Mesodermal cell (in vitro differentiated cells): Measurements from ENCODE around the gene CCDC97.
"Not testable (repeated sequence)": the region's sequence is repeated elsewhere in the genome, so short reads cannot be mapped to it uniquely, and the experiment has no call there.

ENCODE experiments used
- H3K27ac ChIP-seq: 2 replicates; pipeline ENCODE4 v1.7.0; 2013; ENCODE audit warnings: mild to moderate bottlenecking, low read depth, low read length, moderate library complexity; ENCODE audit not compliant: severe bottlenecking
- H3K36me3 ChIP-seq: 2 replicates; pipeline ENCODE4 v1.7.1; 2013; ENCODE audit warnings: mild to moderate bottlenecking, low read length, moderate library complexity; ENCODE audit not compliant: control insufficient read depth, insufficient read depth
- H3K4me1 ChIP-seq: one replicate; pipeline ENCODE4 v1.7.1; 2013; ENCODE audit warnings: mild to moderate bottlenecking, low read length; ENCODE audit not compliant: insufficient read depth, control insufficient read depth, poor library complexity, severe bottlenecking
- H3K4me3 ChIP-seq: 2 replicates; pipeline ENCODE4 v1.7.0; 2013; ENCODE audit warnings: low read length, control low read depth, mild to moderate bottlenecking; ENCODE audit not compliant: insufficient read depth, poor library complexity, severe bottlenecking; ENCODE audit errors: extremely low read depth
- H3K9me3 ChIP-seq: 2 replicates; pipeline ENCODE4 v1.7.1; 2013; ENCODE audit warnings: mild to moderate bottlenecking, low read length, moderate library complexity; ENCODE audit not compliant: control insufficient read depth
- WGBS, 2 experiments: methylation state at CpG; one replicate each; pipeline ENCODE4 v1.1.5; 2013; ENCODE audit warnings: missing lambda C conversion rate in 2 of 2; ENCODE audit not compliant: insufficient coverage in 2 of 2; 5-methylcytosine and 5-hydroxymethylcytosine counted together

CCDC97 gene

GRCh38 chr19:41274802-41275201 lies 35.2 kb upstream of the CCDC97 start:
- WGBS, 2 experiments = 93 to 100% methylated on average over 4 of the region's 5 CpGs
- Histone ChIP-seq H3K36me3 (peaks cover 100% of the 10 kb centered on the region), H3K27ac (no peak overlapping the region), H3K9me3 (no peaks in the 10 kb centered on the region), H3K4me3 (no peak overlapping the region), H3K4me1 (no peaks in the 10 kb centered on the region)

GRCh38 chr19:41276231-41276630 lies 33.7 kb upstream of the CCDC97 start:
- peaks cover 100% of the 10 kb centered on the region for H3K36me3 ChIP-seq
- no peak overlapping the region for H3K4me3 ChIP-seq
- WGBS, 2 experiments = 84% methylated on average over 3 of the region's 3 CpGs; no CpG with 5 or more reads in 1 of the 2 experiments
- no peaks in the 10 kb centered on the region for H3K4me1 ChIP-seq
- H3K27ac ChIP-seq = no peak overlapping the region
- H3K9me3 ChIP-seq = no peaks in the 10 kb centered on the region

- 90 to 100% methylated on average over 1 of the region's 2 CpGs for WGBS, 2 experiments
- Histone ChIP-seq H3K36me3 (peaks cover 100% of the 10 kb centered on the region), H3K9me3 (no peaks in the 10 kb centered on the region)
Observed at GRCh38 chr19:41278478-41278877, 31.5 kb upstream of the CCDC97 start.

GRCh38 chr19:41288673-41289530 lies 21.1 kb upstream of the CCDC97 start:
- H3K27ac ChIP-seq = no peak overlapping the region
- WGBS, 2 experiments = 100% methylated on average over 2 of the region's 3 CpGs; no CpG with 5 or more reads in 1 of the 2 experiments
- no peak overlapping the region for H3K4me3 ChIP-seq
- H3K36me3 ChIP-seq = peaks cover 99% of the 10 kb centered on the region
- no peaks in the 10 kb centered on the region for H3K4me1 ChIP-seq
- H3K9me3 ChIP-seq = no peaks in the 10 kb centered on the region

More at GRCh38 chr19:41278478-41278877, 31.5 kb upstream of the CCDC97 start:
- Histone ChIP-seq H3K4me1 (no peaks in the 10 kb centered on the region), H3K27ac (no peak overlapping the region), H3K4me3 (no peak overlapping the region)

GRCh38 chr19:41289814-41290213 lies 20.2 kb upstream of the CCDC97 start:
- H3K27ac ChIP-seq, H3K4me3 ChIP-seq, H3K4me1 ChIP-seq, H3K9me3 ChIP-seq: not testable (repeated sequence)
- H3K36me3 ChIP-seq = peaks cover 99% of the 10 kb centered on the region
- 95 to 98% methylated on average over 6 to 7 of the region's 8 CpGs for WGBS, 2 experiments

GRCh38 chr19:41294393-41294792 lies 15.6 kb upstream of the CCDC97 start:
- Histone ChIP-seq H3K36me3 (peaks cover 100% of the 10 kb centered on the region), H3K9me3 (no peaks in the 10 kb centered on the region), H3K27ac (no peak overlapping the region), H3K4me3 (no peak overlapping the region), H3K4me1 (peaks cover 14% of the 10 kb centered on the region)
- WGBS, 2 experiments = 95 to 98% methylated on average over 9 of the region's 10 CpGs

GRCh38 chr19:41295499-41295898 lies 14.5 kb upstream of the CCDC97 start:
- no peaks in the 10 kb centered on the region for H3K9me3 ChIP-seq
- 91 to 92% methylated on average over 5 to 6 of the region's 6 CpGs for WGBS, 2 experiments
- peaks cover 100% of the 10 kb centered on the region for H3K36me3 ChIP-seq
- no peak overlapping the region for H3K27ac ChIP-seq
- H3K4me1 ChIP-seq = peaks cover 14% of the 10 kb centered on the region
- no peak overlapping the region for H3K4me3 ChIP-seq

GRCh38 chr19:41296433-41296871 lies 13.5 kb upstream of the CCDC97 start:
- Histone ChIP-seq H3K4me3 (no peak overlapping the region), H3K27ac (peak overlapping the region; percentile 91), H3K4me1 (peaks cover 14% of the 10 kb centered on the region), H3K9me3 (no peaks in the 10 kb centered on the region), H3K36me3 (peaks cover 100% of the 10 kb centered on the region)
- WGBS, 2 experiments = 80 to 100% methylated on average over 1 of the region's 2 CpGs

- Histone ChIP-seq H3K27ac (peak overlapping the region; percentile 91), H3K4me1 (peaks cover 14% of the 10 kb centered on the region), H3K4me3 (no peak overlapping the region), H3K9me3 (no peaks in the 10 kb centered on the region), H3K36me3 (peaks cover 100% of the 10 kb centered on the region)
- WGBS, 2 experiments = 91 to 94% methylated on average over 5 to 6 of the region's 7 CpGs
Observed at GRCh38 chr19:41297628-41298347, 12.2 kb upstream of the CCDC97 start.

GRCh38 chr19:41298348-41298964 lies 11.5 kb upstream of the CCDC97 start:
- Histone ChIP-seq H3K27ac (peak overlapping the region; percentile 91), H3K9me3 (no peaks in the 10 kb centered on the region), H3K4me1 (peaks cover 14% of the 10 kb centered on the region), H3K4me3 (no peak overlapping the region), H3K36me3 (peaks cover 100% of the 10 kb centered on the region)
- WGBS, 2 experiments = 81 to 88% methylated on average over 1 to 2 of the region's 4 CpGs
